ENCODE data around the gene GTF3C5.

GRCh38 chr9:133107245-133107722 is 76.5 kb downstream of the GTF3C5 start:
- TF ChIP-seq CTCF (IDR thresholded peaks at IDR 0.05; ENCODE audit: poor library complexity, severe bottlenecking) (no peak), MXI1 (conservative IDR thresholded peaks at IDR 0.05; ENCODE audit: poor library complexity, severe bottlenecking) (no peak), TAF1 (IDR thresholded peaks at IDR 0.05; ENCODE audit: low read depth) (no peak), EZH2 (IDR thresholded peaks at IDR 0.05; ENCODE audit: borderline replicate concordance, insufficient read depth, low read length, poor library complexity, severe bottlenecking) (no peak), RAD21 (conservative IDR thresholded peaks at IDR 0.05) (no peak), SMC3 (conservative IDR thresholded peaks at IDR 0.05; ENCODE audit: poor library complexity) (no peak), EP300 (conservative IDR thresholded peaks at IDR 0.05; ENCODE audit: poor library complexity, severe bottlenecking) (no peak), POLR2AphosphoS5 (IDR thresholded peaks at IDR 0.05) (no peak)

Measured in neural cell (in vitro differentiated cells).